IMR-90 (cell line): ENCODE measurements around the gene CYP17A1. TPM values are rescaled to one million over a fixed set of nuclear protein-coding genes. Genes with fewer than 3 reads are reported as not detected.

Source experiments
- ATAC-seq: fragments of 200-7000 bp; cut with Tn5 transposase; 2 replicates; pipeline ENCODE4 v1.9.1; 2020; ENCODE audit warnings: low read depth, mild to moderate bottlenecking, moderate library complexity
- BruUV-seq: library from RNA; stranded (reverse); fragments of 400-500 nt; replicated peaks from 2 replicates; lab custom pipeline; 2021; lab: Mats Ljungman, UMichigan
- CTCF ChIA-PET: fragments of 300-600 bp; formaldehyde crosslinking; extraction: SDS; loops from one replicate; lab custom pipeline; 2021; ENCODE audit warnings: antibody characterized with exemption; lab: Yijun Ruan, JAX
- POLR2A ChIA-PET: fragments of 300-600 bp; sonication (Branson Sonifier 250); formaldehyde crosslinking; loops from one replicate; lab custom pipeline; 2022; ENCODE audit warnings: antibody characterized with exemption; ENCODE audit not compliant: unreplicated experiment; lab: Charles Lee
- DNase-seq: peaks from one replicate; pipeline ENCODE4 v3.0.0; 2013
- H2AFZ ChIP-seq: replicated peaks from 2 replicates; pipeline ENCODE3; 2013; ENCODE audit warnings: low read length, mild to moderate bottlenecking; ENCODE audit not compliant: poor library complexity
- H2AK5ac ChIP-seq: 2 replicates; pipeline ENCODE4 v1.6.1; 2013; ENCODE audit warnings: low read depth, low read length, inconsistent platforms
- H2AK9ac ChIP-seq: replicated peaks from 2 replicates; pipeline ENCODE3; 2013; ENCODE audit warnings: mild to moderate bottlenecking, low read depth, low read length, moderate library complexity; ENCODE audit not compliant: poor library complexity
- H2BK120ac ChIP-seq: 2 replicates; pipeline ENCODE4 v1.6.1; 2013; ENCODE audit warnings: low read depth, low read length, inconsistent platforms
- H2BK15ac ChIP-seq: 3 replicates; pipeline ENCODE4 v1.6.1; 2013; ENCODE audit warnings: low read depth, low read length, inconsistent platforms
- H2BK20ac ChIP-seq: 2 replicates; pipeline ENCODE4 v1.6.1; 2013; ENCODE audit warnings: low read depth, mild to moderate bottlenecking, inconsistent platforms, low read length, moderate library complexity
- H2BK5ac ChIP-seq: 2 replicates; pipeline ENCODE4 v1.6.1; 2013; ENCODE audit warnings: mild to moderate bottlenecking, low read depth, low read length, inconsistent platforms; ENCODE audit not compliant: poor library complexity, severe bottlenecking
- H3K14ac ChIP-seq: replicated peaks from 2 replicates; pipeline ENCODE4 v1.6.1; 2013; ENCODE audit warnings: low read depth, low read length, inconsistent platforms
- H3K18ac ChIP-seq: 2 replicates; pipeline ENCODE4 v1.6.1; 2013; ENCODE audit warnings: low read depth, low read length, control low read depth
- H3K23ac ChIP-seq: 2 replicates; pipeline ENCODE4 v1.6.1; 2013; ENCODE audit warnings: low read depth, low read length, inconsistent platforms
- H3K27ac ChIP-seq: 2 replicates; pipeline ENCODE4 v1.5.1; 2013; ENCODE audit warnings: mild to moderate bottlenecking, control low read depth, low read length; ENCODE audit not compliant: insufficient read depth
- H3K27me3 ChIP-seq: 2 replicates; pipeline ENCODE4 v1.6.1; 2013; ENCODE audit warnings: low read length; ENCODE audit not compliant: control insufficient read depth, insufficient read depth
- H3K36me3 ChIP-seq: 2 replicates; pipeline ENCODE4 v1.6.1; 2013; ENCODE audit warnings: low read length, mixed read lengths; ENCODE audit not compliant: control insufficient read depth, insufficient read depth
- H3K4ac ChIP-seq: 2 replicates; pipeline ENCODE4 v1.6.1; 2013; ENCODE audit warnings: low read depth, low read length, inconsistent platforms
- H3K4me1 ChIP-seq: 2 replicates; pipeline ENCODE4 v1.6.1; 2013; ENCODE audit warnings: low read length, mixed read lengths; ENCODE audit not compliant: control insufficient read depth, insufficient read depth
- H3K4me2 ChIP-seq: 2 replicates; pipeline ENCODE4 v1.6.1; 2013; ENCODE audit warnings: low read depth, mild to moderate bottlenecking, control low read depth, low read length, moderate library complexity
- H3K4me3 ChIP-seq: 2 replicates; pipeline ENCODE4 v1.5.1; 2013; ENCODE audit warnings: low read depth, mild to moderate bottlenecking, control low read depth, low read length, moderate library complexity; ENCODE audit not compliant: insufficient read depth
- H3K56ac ChIP-seq: 2 replicates; pipeline ENCODE4 v1.6.1; 2013; ENCODE audit warnings: low read length, inconsistent platforms; ENCODE audit not compliant: insufficient read depth; ENCODE audit errors: extremely low read depth
- H3K79me1 ChIP-seq, 2 experiments: 2 replicates each; pipeline ENCODE4 v1.6.1; 2013; ENCODE audit warnings: low read length in 2 of 2, inconsistent platforms in 1 of 2, low read depth in 1 of 2
- H3K9ac ChIP-seq: 2 replicates; pipeline ENCODE4 v1.6.1; 2013; ENCODE audit warnings: low read depth, low read length, control low read depth
- H3K9me1 ChIP-seq: 2 replicates; pipeline ENCODE4 v1.6.1; 2013; ENCODE audit warnings: low read length, inconsistent platforms; ENCODE audit not compliant: insufficient read depth
- H3K9me3 ChIP-seq: 2 replicates; pipeline ENCODE4 v1.6.1; 2013; ENCODE audit warnings: low read length; ENCODE audit not compliant: control insufficient read depth, insufficient read depth
- H4K20me1 ChIP-seq: 2 replicates; pipeline ENCODE4 v1.6.1; 2013; ENCODE audit warnings: low read length, inconsistent platforms; ENCODE audit not compliant: insufficient read depth
- H4K5ac ChIP-seq: 2 replicates; pipeline ENCODE4 v1.6.1; 2013; ENCODE audit warnings: mild to moderate bottlenecking, low read depth, low read length, control low read depth
- H4K8ac ChIP-seq, 2 experiments: 2 replicates each; pipeline ENCODE4 v1.6.1; 2013; ENCODE audit warnings: low read depth in 2 of 2, low read length in 2 of 2, control low read depth in 1 of 2, inconsistent platforms in 1 of 2
- H4K91ac ChIP-seq: 2 replicates; pipeline ENCODE4 v1.6.1; 2013; ENCODE audit warnings: low read depth, low read length, inconsistent platforms; ENCODE audit not compliant: insufficient read depth
- BHLHE40 ChIP-seq: fragments of 150-350 bp; IDR thresholded peaks from 2 replicates; pipeline ENCODE4 v1.6.1; 2016; ENCODE audit warnings: mild to moderate bottlenecking, low read depth, low read length
- CEBPB ChIP-seq: IDR thresholded peaks from 2 replicates; pipeline ENCODE4 v1.6.1; 2012; ENCODE audit warnings: low read depth, low read length, improper control_type of control experiment
- CHD1 ChIP-seq: IDR thresholded peaks from 2 replicates; pipeline ENCODE4 v1.6.1; 2012; ENCODE audit warnings: low read depth, low read length, improper control_type of control experiment
- CTCF ChIP-seq: conservative IDR thresholded peaks from 2 replicates; pipeline ENCODE4 v1.5.1; 2012; ENCODE audit warnings: mild to moderate bottlenecking, low read depth, low read length, improper control_type of control experiment
- ELK1 ChIP-seq: fragments of 150-350 bp; IDR thresholded peaks from 2 replicates; pipeline ENCODE4 v1.6.1; 2016; ENCODE audit warnings: low read depth, mild to moderate bottlenecking, low read length, moderate library complexity, borderline replicate concordance
- FOS ChIP-seq: fragments of 150-350 bp; IDR thresholded peaks from 2 replicates; pipeline ENCODE4 v1.6.1; 2016; ENCODE audit warnings: low read depth, low read length
- MAFK ChIP-seq: IDR thresholded peaks from 2 replicates; pipeline ENCODE4 v1.6.1; 2012; ENCODE audit warnings: low read depth, low read length, improper control_type of control experiment
- MAZ ChIP-seq: IDR thresholded peaks from 2 replicates; pipeline ENCODE4 v1.6.1; 2012; ENCODE audit warnings: low read depth, mild to moderate bottlenecking, low read length, improper control_type of control experiment, moderate library complexity, borderline replicate concordance
- MXI1 ChIP-seq: IDR thresholded peaks from 2 replicates; pipeline ENCODE4 v1.6.1; 2012; ENCODE audit warnings: low read depth, mild to moderate bottlenecking, low read length, moderate library complexity, borderline replicate concordance
- NFE2L2 ChIP-seq: fragments of 150-350 bp; IDR thresholded peaks from 2 replicates; pipeline ENCODE4 v1.6.1; 2016; ENCODE audit warnings: low read depth, mild to moderate bottlenecking, low read length
- POLR2A ChIP-seq: IDR thresholded peaks from 2 replicates; pipeline ENCODE4 v1.6.1; 2012; ENCODE audit warnings: mild to moderate bottlenecking, low read depth, low read length
- RAD21 ChIP-seq: IDR thresholded peaks from 2 replicates; pipeline ENCODE4 v1.6.1; 2012; ENCODE audit warnings: low read length, improper control_type of control experiment
- RCOR1 ChIP-seq: IDR thresholded peaks from 2 replicates; pipeline ENCODE4 v1.6.1; 2012; ENCODE audit warnings: mild to moderate bottlenecking, low read length, improper control_type of control experiment; ENCODE audit not compliant: insufficient replicate concordance
- RFX5 ChIP-seq: IDR thresholded peaks from 2 replicates; pipeline ENCODE4 v1.8.0; 2012; ENCODE audit warnings: low read depth, mild to moderate bottlenecking, low read length, moderate library complexity
- SMC3 ChIP-seq: fragments of 150-350 bp; IDR thresholded peaks from 2 replicates; pipeline ENCODE4 v1.6.1; 2016; ENCODE audit warnings: low read depth, mild to moderate bottlenecking, antibody characterized with exemption, low read length, moderate library complexity
- USF2 ChIP-seq: fragments of 150-350 bp; IDR thresholded peaks from 2 replicates; pipeline ENCODE4 v1.6.1; 2017; ENCODE audit warnings: mild to moderate bottlenecking, antibody characterized with exemption, low read length, low read depth
- WGBS, 2 experiments: methylation state at CpG; one replicate each; pipeline versions ENCODE4 v1.1.5 to v1.1.7; 2013; ENCODE audit warnings: missing lambda C conversion rate in 2 of 2; ENCODE audit not compliant: insufficient read length in 1 of 2; ENCODE audit errors: extremely low coverage in 2 of 2; 5-methylcytosine and 5-hydroxymethylcytosine counted together
- dilution Hi-C: fragments of 300-500 bp; cut with HindIII; formaldehyde crosslinking; loops from one replicate; pipeline ENCODE4 v1.14.3; 2018; ENCODE audit warnings: low sequenced_read_pairs; ENCODE audit not compliant: unreplicated experiment
- in situ Hi-C: fragments of 300-500 bp; cut with MboI; formaldehyde crosslinking; loops from 3 replicates; pipeline ENCODE4 v1.14.3; 2019; ENCODE audit warnings: low sequenced_read_pairs, inconsistent platforms, mixed read lengths
- intact Hi-C: fragments of 100-400 bp; cut with micrococcal nuclease; formaldehyde crosslinking; loops from 2 replicates; pipeline ENCODE4 v1.10.0; 2022
- polyA plus RNA-seq, 3 experiments: library from polyadenylated mRNA; depleted of rRNA; stranded (reverse); fragments of >200 nt; gene quantifications; 2 replicates each; pipeline ENCODE4 v1.2.3, GENCODE V29; 2012; ENCODE audit warnings: low replicate concordance in 1 of 3
- total RNA-seq: library from RNA; depleted of rRNA; stranded (reverse); fragments of >200 nt; gene quantifications from 2 replicates; pipeline ENCODE4 v1.2.3, GENCODE V29; 2012

CYP17A1 gene
- total and polyA plus RNA-seq, 2 of the 4 experiments (the other 2 are of a cell fraction): not detected

GRCh38 chr10:102841827-102842345 lies 4.7 kb upstream of the CYP17A1 start:
- H4K91ac ChIP-seq: no peak overlapping the region
- ATAC-seq (no peak), DNase-seq (no peak)
- no peak overlapping the region for H2BK15ac ChIP-seq
- H3K18ac ChIP-seq: no peak overlapping the region
- H2BK20ac ChIP-seq: no peak overlapping the region
- peaks cover 11% of the 10 kb centered on the region for H3K9me3 ChIP-seq
- H3K4me3 ChIP-seq: no peak overlapping the region
- H3K23ac ChIP-seq: no peak overlapping the region
- ChIA-PET CTCF (no interaction called here), POLR2A (no interaction called here)
- H3K27ac ChIP-seq: no peak overlapping the region
- H4K5ac ChIP-seq: no peak overlapping the region
- no peak overlapping the region for H2BK120ac ChIP-seq
- H3K36me3 ChIP-seq: no peaks in the 10 kb centered on the region
- H3K4me2 ChIP-seq: no peak overlapping the region
- in situ Hi-C loops: no loop called here
- H4K8ac ChIP-seq: no peak overlapping the region
- H3K14ac ChIP-seq: no peak overlapping the region
- H3K9me1 ChIP-seq: no peaks in the 10 kb centered on the region
- whole genome bisulfite sequencing, 2 experiments: 100% methylated on average over 3 of the region's 11 CpGs; no CpG with 5 or more reads in 1 of the 2 experiments
- H2AK5ac ChIP-seq: no peak overlapping the region
- H3K56ac ChIP-seq: no peak overlapping the region
- peaks cover 13% of the 10 kb centered on the region for H3K27me3 ChIP-seq
- no TSS peak for BruUV-seq
- no peaks in the 10 kb centered on the region for H4K20me1 ChIP-seq
- dilution Hi-C loops: no loop called here
- intact Hi-C loops: no loop called here
- H3K4me1 ChIP-seq: no peaks in the 10 kb centered on the region
- no peaks in the 10 kb centered on the region for H3K79me1 ChIP-seq
- TF ChIP-seq RFX5: no peak
- no peak for TF ChIP-seq USF2
- TF ChIP-seq BHLHE40: no peak
- TF ChIP-seq RCOR1: no peak
- TF ChIP-seq MAFK: no peak
- no peak for TF ChIP-seq SMC3
- TF ChIP-seq CTCF: no peak
- no peak for TF ChIP-seq MXI1
- TF ChIP-seq CHD1: no peak
- no peak for TF ChIP-seq FOS
- TF ChIP-seq RAD21: no peak
- no peak for TF ChIP-seq ELK1
- no peak for TF ChIP-seq CEBPB
- no peak for TF ChIP-seq POLR2A
- TF ChIP-seq NFE2L2: no peak
- no peak for TF ChIP-seq MAZ
- no peak overlapping the region for H2AFZ ChIP-seq
- H2AK9ac ChIP-seq: no peak overlapping the region
- no peak overlapping the region for H3K4ac ChIP-seq
- H3K9ac ChIP-seq: no peak overlapping the region
- H2BK5ac ChIP-seq: no peak overlapping the region
